GM23338 (cell line): ENCODE measurements around the gene STON1.

Source experiments
- CREB1 ChIP-seq: fragments of 250-450 bp; sonication (Bioruptor Pico); IDR thresholded peaks from 2 replicates; pipeline ENCODE4 v1.5.0; 2020; ENCODE audit warnings: low read depth, mild to moderate bottlenecking, moderate library complexity
- CTCF ChIP-seq, 2 experiments: fragments of 200-600 bp in 1 of 2; sonication (generic) in 1 of 2; conservative IDR thresholded peaks; 2 replicates each; pipeline versions ENCODE4 v1.5.1 to v1.6.1; 2016 to 2017; ENCODE audit warnings: antibody characterized with exemption in 2 of 2, low read depth in 2 of 2, mild to moderate bottlenecking in 2 of 2, moderate library complexity in 1 of 2
- JUNB ChIP-seq: IDR thresholded peaks from one replicate; pipeline ENCODE4 v1.6.1; 2016; ENCODE audit warnings: antibody characterized with exemption; ENCODE audit not compliant: unreplicated experiment
- POLR2AphosphoS5 ChIP-seq: IDR thresholded peaks from 2 replicates; pipeline ENCODE4 v1.6.1; 2016; ENCODE audit warnings: antibody characterized with exemption, low read depth
- REST ChIP-seq: IDR thresholded peaks from one replicate; pipeline ENCODE4 v1.6.1; 2018; ENCODE audit warnings: antibody characterized with exemption; ENCODE audit not compliant: unreplicated experiment

- TF ChIP-seq CTCF (conservative IDR thresholded peaks at IDR 0.05; ENCODE audit: low read depth in 2 of 2), result no peak
- TF ChIP-seq CREB1 (CRISPR knock-in tag), result no peak
- TF ChIP-seq REST, result no peak
- TF ChIP-seq POLR2AphosphoS5, result no peak
- TF ChIP-seq JUNB, result no peak
These were observed 75.7 kb downstream of the STON1 start for GRCh38 chr2:48605482-48606175.
